Measurements from ENCODE around the gene ENDOD1. TPM values are rescaled to one million over a fixed set of nuclear protein-coding genes. Genes with fewer than 3 reads are reported as not detected.

ENDOD1 gene
- total and polyA plus RNA-seq, 4 donors, result 19.0 to 71.8 (median 52.8) TPM

GRCh38 chr11:95166781-95167180, 77.1 kb downstream of the ENDOD1 start:
- DNase-seq (no peak), ATAC-seq (ENCODE audit: low FRiP score) (no peak)
- H3K27ac ChIP-seq (ENCODE audit: low read depth in 1 of 2, low read length in 2 of 2), result no peak overlapping the region
- no peaks in the 10 kb centered on the region for H3K9me3 ChIP-seq (ENCODE audit: control insufficient read depth, low read length)
- intact Hi-C loops (cut with DNase I), result loop anchor here in 1 of 2 donors (10.0 kb wide), 1 partner anchor 58 kb away; no protein-coding TSS in a partner anchor
- H3K27me3 ChIP-seq (ENCODE audit: control insufficient read depth in 1 of 2, insufficient read depth in 2 of 2, low read length in 1 of 2), result no peaks in the 10 kb centered on the region
- no peaks in the 10 kb centered on the region for H3K4me1 ChIP-seq (ENCODE audit: control insufficient read depth in 1 of 2, insufficient read depth in 2 of 2, low read length in 2 of 2)
- no peaks in the 10 kb centered on the region for H3K36me3 ChIP-seq (ENCODE audit: control insufficient read depth in 1 of 2, insufficient read depth in 2 of 2, low read length in 1 of 2)
- 93 to 95% methylated on average over 2 of the region's 2 CpGs for WGBS, 2 donors
- no peak overlapping the region for H3K4me3 ChIP-seq (ENCODE audit: low read length in 2 of 2)

- WGBS, 2 donors, result 91 to 94% methylated on average over 5 of the region's 5 CpGs
- no peak overlapping the region for H3K27ac ChIP-seq (ENCODE audit: low read depth in 1 of 2, low read length in 2 of 2)
- intact Hi-C loops (cut with DNase I), result loop anchor here in 1 of 2 donors (5.0 kb wide), 1 partner anchor 542 kb away; no protein-coding TSS in a partner anchor
- DNase-seq (no peak), ATAC-seq (ENCODE audit: low FRiP score) (no peak)
- H3K4me1 ChIP-seq (ENCODE audit: control insufficient read depth in 1 of 2, insufficient read depth in 2 of 2, low read length in 2 of 2), result no peaks in the 10 kb centered on the region
- no peaks in the 10 kb centered on the region for H3K36me3 ChIP-seq (ENCODE audit: control insufficient read depth in 1 of 2, insufficient read depth in 2 of 2, low read length in 1 of 2)
- H3K4me3 ChIP-seq (ENCODE audit: low read length in 2 of 2), result no peak overlapping the region
- no peaks in the 10 kb centered on the region for H3K9me3 ChIP-seq (ENCODE audit: control insufficient read depth, low read length)
- no peaks in the 10 kb centered on the region for H3K27me3 ChIP-seq (ENCODE audit: control insufficient read depth in 1 of 2, insufficient read depth in 2 of 2, low read length in 1 of 2)
Observed at GRCh38 chr11:95170294-95170693, 80.6 kb downstream of the ENDOD1 start.

GRCh38 chr11:95175818-95176380, 86.3 kb downstream of the ENDOD1 start:
- no peaks in the 10 kb centered on the region for H3K9me3 ChIP-seq (ENCODE audit: control insufficient read depth, low read length)
- H3K4me3 ChIP-seq (ENCODE audit: low read length in 2 of 2), result no peak overlapping the region
- 79 to 81% methylated on average over 4 of the region's 4 CpGs for WGBS, 2 donors
- no peaks in the 10 kb centered on the region for H3K4me1 ChIP-seq (ENCODE audit: control insufficient read depth in 1 of 2, insufficient read depth in 2 of 2, low read length in 2 of 2)
- ATAC-seq (ENCODE audit: low FRiP score) (no peak), DNase-seq (no peak)
- H3K27ac ChIP-seq (ENCODE audit: low read depth in 1 of 2, low read length in 2 of 2), result no peak overlapping the region
- no peaks in the 10 kb centered on the region for H3K27me3 ChIP-seq (ENCODE audit: control insufficient read depth in 1 of 2, insufficient read depth in 2 of 2, low read length in 1 of 2)
- intact Hi-C loops (cut with DNase I), result no loop called here
- peaks cover 0 to 1% of the 10 kb centered on the region in 2 donors for H3K36me3 ChIP-seq (ENCODE audit: control insufficient read depth in 1 of 2, insufficient read depth in 2 of 2, low read length in 1 of 2)

Other genes starting within 250 kb of the ENDOD1 start
- gene CWC15, start 116.3 kb upstream of the ENDOD1 start, total RNA-seq, result 10 to 100 TPM; 49.7 to 54.7 TPM
- gene CWC15, start 116.3 kb upstream of the ENDOD1 start, polyA plus RNA-seq, result 10 to 100 TPM; 47.5 to 51.1 TPM
- under 1 TPM; 0.45 to 0.75 TPM for gene KDM4D, start 116.1 kb upstream of the ENDOD1 start, total RNA-seq
- under 1 TPM; 0.13 to 0.31 TPM for gene KDM4D, start 116.1 kb upstream of the ENDOD1 start, polyA plus RNA-seq
- gene KDM4E, start 64.6 kb upstream of the ENDOD1 start, total RNA-seq, result not detected
- gene KDM4E, start 64.6 kb upstream of the ENDOD1 start, polyA plus RNA-seq, result not detected
- not detected for gene KDM4F, start 40.4 kb upstream of the ENDOD1 start, total RNA-seq
- gene KDM4F, start 40.4 kb upstream of the ENDOD1 start, polyA plus RNA-seq, result not detected
- gene SRSF8, start 22.9 kb upstream of the ENDOD1 start, total RNA-seq, result 10 to 100 TPM; 35.8 to 40.5 TPM
- 10 to 100 TPM; 41.9 to 45.4 TPM for gene SRSF8, start 22.9 kb upstream of the ENDOD1 start, polyA plus RNA-seq
- gene SESN3, start 141.4 kb downstream of the ENDOD1 start, total RNA-seq, result 10 to 100 TPM; 34.9 to 64.5 TPM
- gene SESN3, start 141.4 kb downstream of the ENDOD1 start, polyA plus RNA-seq, result 10 to 100 TPM; 10.0 to 10.6 TPM

All from aorta (tissue), 5 donors.